Stimulated activated naive B cell treated with anti-CD40 and anti-IgM and Interleukin-4, amounts not matched to agents 10 μg/mL and 1 μg/mL and 100 μg/mL, for 72 hours (primary cell): ENCODE data around the gene ZNF792.

ENCODE experiments used
- ATAC-seq, 2 donors: fragments of 150-1000 bp; cut with Tn5 transposase; replicated peaks; 2 replicates each; pipeline ENCODE4 v1.10.0; 2021; ENCODE audit warnings: moderate library complexity in 1 of 2
- DNase-seq: peaks from one replicate; pipeline ENCODE4 v3.0.0; 2021
- H3K27ac Mint-ChIP-seq: one replicate; pipeline ENCODE4 v1.8.0; 2022; ENCODE audit warnings: mild to moderate bottlenecking, mixed read lengths
- H3K27me3 Mint-ChIP-seq, 2 donors: one replicate each; pipeline ENCODE4 v1.8.0; 2022; ENCODE audit warnings: mixed read lengths in 2 of 2
- H3K36me3 Mint-ChIP-seq, 2 donors: one replicate each; pipeline ENCODE4 v1.8.0; 2022; ENCODE audit warnings: mixed read lengths in 2 of 2, mild to moderate bottlenecking in 1 of 2
- H3K4me1 Mint-ChIP-seq, 2 donors: one replicate each; pipeline ENCODE4 v1.8.0; 2022; ENCODE audit warnings: mixed read lengths in 2 of 2, mild to moderate bottlenecking in 1 of 2
- H3K4me3 Mint-ChIP-seq, 2 donors: one replicate each; pipeline ENCODE4 v1.8.0; 2022; ENCODE audit warnings: mild to moderate bottlenecking in 2 of 2, mixed read lengths in 2 of 2, moderate library complexity in 1 of 2
- H3K9me3 Mint-ChIP-seq, 2 donors: one replicate each; pipeline ENCODE4 v1.8.0; 2022; ENCODE audit warnings: mixed read lengths in 2 of 2, mild to moderate bottlenecking in 1 of 2

The ZNF792 gene

DNA sequence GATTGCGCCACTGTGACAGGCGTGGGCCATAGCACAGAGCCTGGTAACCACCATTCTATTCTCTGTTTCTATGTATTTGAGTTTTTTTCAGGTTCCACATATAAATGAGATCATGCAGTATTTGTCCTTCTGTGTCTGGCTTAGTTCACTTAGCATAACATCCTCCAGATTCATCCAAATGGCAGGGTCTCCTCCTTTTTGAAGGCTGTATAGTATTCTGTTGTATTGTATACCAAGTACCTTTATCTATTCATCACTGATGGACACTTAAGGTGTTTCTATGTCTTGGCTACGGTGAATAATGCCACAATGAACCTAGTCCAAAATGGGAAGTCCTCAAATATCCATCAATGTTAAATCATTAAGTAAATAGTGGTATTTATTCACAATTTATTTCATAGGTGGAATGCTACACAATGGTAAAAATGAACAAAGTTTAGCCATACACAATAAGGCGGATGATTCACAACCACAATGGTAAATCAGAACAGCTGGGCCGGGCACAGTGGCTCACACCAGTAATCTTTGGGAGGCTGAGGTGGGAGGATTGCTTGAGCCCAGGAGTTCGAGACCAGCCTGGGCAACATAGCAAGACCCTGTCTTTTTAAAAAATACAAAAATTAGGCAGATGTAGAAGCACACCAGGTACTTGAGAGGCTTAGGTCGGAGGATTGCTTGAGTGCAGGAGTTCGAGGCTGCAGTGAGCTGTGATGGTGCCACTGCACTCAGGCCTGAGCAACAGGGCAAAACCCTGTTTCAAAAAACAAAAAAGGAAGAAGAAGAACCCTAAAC lies 27.7 kb upstream of the ZNF792 start:
- Mint-ChIP-seq H3K36me3 (peaks cover 0 to 9% of the 10 kb centered on the region in 2 donors), H3K4me3 (peak overlapping the region in 1 of 2 donors; percentile 33), H3K4me1 (peaks cover 28 to 45% of the 10 kb centered on the region in 2 donors), H3K27ac (peak overlapping the region; percentile 91), H3K9me3 (no peaks in the 10 kb centered on the region), H3K27me3 (peaks cover 0 to 4% of the 10 kb centered on the region in 2 donors)
- DNase-seq (no peak), ATAC-seq (no peak)

DNA sequence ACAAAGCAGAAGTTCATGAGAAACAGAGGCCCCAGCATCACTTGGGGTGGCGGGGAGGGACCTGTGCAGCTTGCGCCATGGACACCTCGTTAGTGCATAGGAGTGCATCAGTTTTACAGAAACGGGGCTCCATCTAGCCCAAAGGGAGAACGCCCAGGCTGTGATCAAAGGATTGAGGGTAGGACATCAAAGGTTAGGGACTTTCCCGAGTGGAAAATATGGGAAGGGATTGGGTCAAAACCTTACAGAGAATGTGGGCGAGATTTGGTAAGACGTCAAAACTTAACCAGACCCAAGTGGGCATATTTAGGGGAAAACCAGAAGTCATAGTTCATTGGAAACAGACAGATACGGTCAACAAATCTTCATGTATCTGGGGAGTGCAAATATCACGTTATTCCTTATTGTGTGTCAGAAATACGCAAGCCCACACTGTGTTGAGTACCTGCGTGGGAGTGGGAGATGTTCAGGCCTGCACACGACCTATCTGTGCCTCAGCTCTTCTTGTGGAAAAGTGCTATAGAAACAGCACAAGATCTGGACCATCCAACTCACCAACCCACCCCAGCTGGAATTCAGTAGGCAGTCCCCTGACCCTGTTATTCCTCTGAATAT lies 26.7 kb upstream of the ZNF792 start:
- Mint-ChIP-seq H3K36me3 (peaks cover 0 to 9% of the 10 kb centered on the region in 2 donors), H3K4me3 (peak overlapping the region; percentile 14 to 35)
- DNase-seq = peak; percentile 79

DNA sequence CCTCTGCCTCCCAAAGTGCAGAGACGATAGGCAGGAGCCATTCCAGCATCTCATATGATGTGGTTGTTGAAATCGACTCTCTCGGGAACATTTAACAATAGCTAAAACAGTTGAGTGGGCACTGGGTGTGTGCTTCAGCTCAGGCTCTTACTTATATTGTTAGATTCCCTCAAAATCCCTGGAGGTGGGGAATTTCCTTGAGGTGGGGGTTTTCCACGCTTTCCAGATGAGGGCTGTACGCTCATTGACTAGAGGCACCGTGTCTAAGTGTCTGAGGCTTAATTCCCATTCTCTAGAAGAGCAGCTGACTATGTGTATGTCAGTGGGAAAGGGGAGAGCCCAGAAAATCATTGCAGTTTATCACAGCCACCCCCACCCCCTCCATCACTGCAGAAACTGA lies 25.3 kb upstream of the ZNF792 start:
- Mint-ChIP-seq H3K36me3 (peaks cover 4 to 11% of the 10 kb centered on the region in 2 donors), H3K4me1 (peaks cover 36 to 52% of the 10 kb centered on the region in 2 donors), H3K27me3 (peaks cover 0 to 4% of the 10 kb centered on the region in 2 donors), H3K9me3 (peaks cover 2 to 3% of the 10 kb centered on the region in 2 donors), H3K27ac (peak overlapping the region; percentile 92), H3K4me3 (peak overlapping the region; percentile 11 to 39)
- ATAC-seq = peak; percentile 28 to 36
- peak; percentile 59 for DNase-seq

More for the DNA sequence above, 26.7 kb upstream of the ZNF792 start:
- H3K9me3 Mint-ChIP-seq = no peaks in the 10 kb centered on the region
- H3K27me3 Mint-ChIP-seq = peaks cover 0 to 4% of the 10 kb centered on the region in 2 donors
- ATAC-seq = peak; percentile 76 to 82
- peaks cover 30 to 45% of the 10 kb centered on the region in 2 donors for H3K4me1 Mint-ChIP-seq
- H3K27ac Mint-ChIP-seq = peak overlapping the region; percentile 91

DNA sequence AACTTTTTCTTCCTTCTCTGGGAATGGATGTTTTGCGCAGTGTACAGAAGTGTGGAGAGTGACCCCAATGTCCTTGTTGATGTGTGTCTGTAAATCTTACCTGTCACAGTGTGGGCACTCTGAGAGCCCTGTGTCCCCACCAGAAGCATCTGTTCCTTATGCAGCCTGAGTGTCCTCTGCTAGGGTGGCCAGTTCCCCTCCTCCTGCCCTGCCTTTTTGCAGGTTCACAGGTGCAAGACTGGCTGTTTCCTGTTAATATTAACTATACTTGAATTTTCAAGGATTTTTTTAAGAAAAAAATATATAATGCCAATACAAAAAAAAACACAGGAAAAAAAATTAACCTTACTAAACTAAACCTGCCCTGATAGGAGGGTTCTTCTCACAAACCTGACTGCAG lies 24.1 kb upstream of the ZNF792 start:
- Mint-ChIP-seq H3K9me3 (peaks cover 3 to 4% of the 10 kb centered on the region in 2 donors), H3K4me3 (no peak overlapping the region), H3K27ac (peak overlapping the region; percentile 20), H3K36me3 (peaks cover 4 to 7% of the 10 kb centered on the region in 2 donors), H3K4me1 (peaks cover 38 to 54% of the 10 kb centered on the region in 2 donors), H3K27me3 (no peaks in the 10 kb centered on the region)
- DNase-seq (no peak), ATAC-seq (no peak)

DNA sequence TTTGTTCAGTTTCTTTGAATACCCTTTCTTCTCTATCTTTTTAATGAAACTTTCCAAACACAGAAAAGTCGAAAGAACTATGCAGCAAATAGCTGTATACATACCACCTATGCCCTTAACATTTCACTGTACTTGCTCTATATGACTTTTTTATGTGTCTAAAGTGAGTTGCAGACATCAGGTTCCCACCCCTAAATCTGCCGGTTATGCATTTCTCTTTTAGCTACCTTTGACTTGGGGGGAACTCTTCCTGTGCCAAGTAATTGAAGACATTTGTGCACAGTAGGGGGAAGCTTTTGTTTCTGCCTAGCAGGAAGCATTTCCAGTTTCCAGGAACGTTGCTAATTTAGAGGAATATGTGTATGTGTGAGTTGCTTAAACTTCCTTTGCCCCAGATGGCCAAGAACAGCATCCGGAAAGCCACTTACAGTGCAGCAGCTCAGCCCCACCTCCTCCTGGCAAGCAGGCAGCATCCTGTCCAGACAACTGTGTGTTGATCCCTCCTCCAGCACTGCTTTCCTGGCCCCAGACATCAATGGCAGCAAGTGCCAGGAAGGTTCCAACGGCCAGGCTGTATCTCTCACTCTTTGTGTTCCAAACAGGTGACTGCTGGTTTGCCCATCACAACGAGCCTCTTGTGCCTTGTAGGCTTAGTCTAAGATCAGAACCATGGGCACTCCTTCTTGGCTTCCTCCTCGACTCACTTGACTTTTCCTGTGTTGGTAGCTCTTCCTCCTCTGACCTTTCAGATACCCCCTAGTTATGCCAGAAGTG lies 21.4 kb upstream of the ZNF792 start:
- DNase-seq (no peak), ATAC-seq (no peak)
- H3K36me3 Mint-ChIP-seq = peaks cover 4 to 5% of the 10 kb centered on the region in 2 donors
- peaks cover 31 to 39% of the 10 kb centered on the region in 2 donors for H3K4me1 Mint-ChIP-seq
- peaks cover 3 to 4% of the 10 kb centered on the region in 2 donors for H3K9me3 Mint-ChIP-seq
- no peaks in the 10 kb centered on the region for H3K27me3 Mint-ChIP-seq
- peak overlapping the region; percentile 14 to 68 for H3K4me3 Mint-ChIP-seq
- peak overlapping the region; percentile 33 for H3K27ac Mint-ChIP-seq

DNA sequence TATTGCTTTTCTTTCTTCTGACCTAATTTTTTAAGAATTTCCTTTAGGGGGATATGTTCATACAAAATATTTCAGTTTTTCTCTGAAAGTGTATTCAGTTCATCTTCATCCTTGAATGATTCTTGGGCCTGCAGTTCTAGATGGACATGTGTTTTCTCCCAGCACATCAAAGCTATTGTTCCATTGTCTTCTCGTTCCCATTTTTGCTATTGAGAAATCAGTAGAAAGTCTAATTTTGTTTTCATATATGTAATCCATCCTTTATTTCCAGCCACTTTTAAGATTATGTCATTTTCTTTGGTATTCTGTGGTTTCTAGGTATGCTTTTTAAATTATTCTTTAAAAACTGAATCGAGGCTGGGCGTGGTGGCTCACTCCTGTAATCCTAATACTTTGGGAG lies 20.3 kb upstream of the ZNF792 start:
- DNase-seq = no peak
- peaks cover 24 to 31% of the 10 kb centered on the region in 2 donors for H3K4me1 Mint-ChIP-seq
- H3K9me3 Mint-ChIP-seq = peaks cover 3 to 4% of the 10 kb centered on the region in 2 donors
- H3K27ac Mint-ChIP-seq = peak overlapping the region; percentile 34
- H3K36me3 Mint-ChIP-seq = peaks cover 4 to 5% of the 10 kb centered on the region in 2 donors
- no peak overlapping the region for H3K4me3 Mint-ChIP-seq
- no peak for ATAC-seq
- H3K27me3 Mint-ChIP-seq = peaks cover 3 to 5% of the 10 kb centered on the region in 2 donors

DNA sequence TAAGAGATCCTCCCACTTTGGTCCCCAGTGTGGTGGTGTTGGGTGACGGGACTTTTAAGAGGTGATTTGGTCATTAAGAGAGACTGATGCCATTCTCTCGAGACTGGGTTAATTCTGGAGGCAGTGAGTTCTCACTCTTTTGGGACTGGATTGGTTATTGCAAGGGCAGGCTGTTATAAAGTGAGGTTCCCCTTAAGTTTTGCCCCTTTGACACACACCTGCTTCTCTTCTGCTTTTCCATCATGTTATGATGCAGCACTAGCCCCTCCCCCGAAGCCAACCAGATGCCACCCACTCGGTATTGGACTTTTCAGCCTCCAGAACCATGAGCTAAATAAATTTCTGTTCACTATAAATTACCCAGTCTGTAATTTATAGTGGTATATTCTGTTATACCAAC lies 19.8 kb upstream of the ZNF792 start:
- peaks cover 4 to 5% of the 10 kb centered on the region in 2 donors for H3K36me3 Mint-ChIP-seq
- peaks cover 20 to 26% of the 10 kb centered on the region in 2 donors for H3K4me1 Mint-ChIP-seq
- peaks cover 3 to 4% of the 10 kb centered on the region in 2 donors for H3K9me3 Mint-ChIP-seq
- peaks cover 7 to 8% of the 10 kb centered on the region in 2 donors for H3K27me3 Mint-ChIP-seq
- H3K27ac Mint-ChIP-seq = no peak overlapping the region
- ATAC-seq (peak; percentile 67 to 71), DNase-seq (no peak)
- no peak overlapping the region for H3K4me3 Mint-ChIP-seq

DNA sequence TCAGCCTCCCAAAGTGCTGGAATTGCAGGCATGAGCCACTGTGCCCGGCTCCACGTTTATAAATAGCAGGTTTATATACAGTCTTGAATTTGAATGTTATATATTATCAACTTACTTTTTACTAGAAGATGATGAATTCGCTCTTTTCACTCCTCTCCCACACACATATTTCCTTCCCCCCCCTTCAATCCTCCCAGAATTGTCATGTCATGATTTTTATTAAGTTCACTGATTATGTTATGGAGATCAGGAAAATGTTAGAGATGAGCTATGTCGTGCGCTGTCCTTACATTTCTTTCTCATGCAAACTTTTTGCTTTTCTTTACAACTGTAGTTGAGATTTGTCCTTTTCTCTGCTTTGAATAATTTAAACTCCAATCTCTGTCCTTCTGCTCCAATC lies 18.2 kb upstream of the ZNF792 start:
- peaks cover 16 to 19% of the 10 kb centered on the region in 2 donors for H3K4me1 Mint-ChIP-seq

DNA sequence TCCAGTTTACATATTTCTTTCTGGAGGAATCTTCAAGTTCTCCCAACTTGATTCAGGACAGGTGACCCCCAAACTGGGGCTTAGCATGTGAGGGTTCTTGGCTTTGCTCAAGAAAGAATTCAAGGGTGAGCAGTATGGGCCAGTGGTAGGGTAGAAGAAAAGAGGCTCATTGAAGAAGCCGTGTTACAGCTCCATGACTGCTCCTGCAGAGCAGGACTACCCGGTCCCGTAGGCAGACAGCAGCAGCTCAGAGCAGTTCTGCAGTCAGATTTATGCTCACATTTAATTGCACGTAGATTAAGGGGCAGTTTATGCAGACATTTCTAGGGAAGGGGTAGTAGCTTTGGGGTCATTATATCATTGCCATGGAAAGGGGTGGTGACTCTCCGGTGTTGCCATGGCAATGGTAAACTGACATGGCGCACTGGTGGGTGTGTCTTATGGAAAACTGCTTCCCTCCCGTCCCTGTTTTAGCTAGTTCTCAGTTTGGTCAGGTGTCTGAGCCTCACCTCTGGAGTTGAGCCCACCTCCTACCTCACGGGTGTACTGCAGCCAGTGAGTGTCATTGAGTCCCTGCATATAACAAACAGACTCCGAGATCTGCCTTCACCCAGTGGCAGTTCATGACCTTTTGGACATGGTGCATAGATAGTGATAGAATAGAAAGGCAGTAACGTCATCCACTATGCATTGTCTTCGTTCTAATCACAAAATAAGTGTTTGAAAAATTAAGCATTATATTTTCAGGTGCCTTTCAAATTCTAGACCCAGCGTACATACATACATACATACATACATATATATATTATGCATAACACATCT lies 16.0 kb upstream of the ZNF792 start:
- Mint-ChIP-seq H3K27me3 (peaks cover 7 to 12% of the 10 kb centered on the region in 2 donors), H3K27ac (no peak overlapping the region), H3K9me3 (peaks cover 7 to 8% of the 10 kb centered on the region in 2 donors), H3K36me3 (peaks cover 2 to 9% of the 10 kb centered on the region in 2 donors), H3K4me1 (peaks cover 11 to 12% of the 10 kb centered on the region in 2 donors), H3K4me3 (no peak overlapping the region)
- DNase-seq = no peak
- ATAC-seq = no peak

More for the DNA sequence above, 18.2 kb upstream of the ZNF792 start:
- Mint-ChIP-seq H3K27me3 (peaks cover 7 to 8% of the 10 kb centered on the region in 2 donors), H3K36me3 (peaks cover 2 to 4% of the 10 kb centered on the region in 2 donors), H3K27ac (no peak overlapping the region), H3K9me3 (peaks cover 3 to 4% of the 10 kb centered on the region in 2 donors), H3K4me3 (no peak overlapping the region)
- ATAC-seq (no peak), DNase-seq (no peak)

DNA sequence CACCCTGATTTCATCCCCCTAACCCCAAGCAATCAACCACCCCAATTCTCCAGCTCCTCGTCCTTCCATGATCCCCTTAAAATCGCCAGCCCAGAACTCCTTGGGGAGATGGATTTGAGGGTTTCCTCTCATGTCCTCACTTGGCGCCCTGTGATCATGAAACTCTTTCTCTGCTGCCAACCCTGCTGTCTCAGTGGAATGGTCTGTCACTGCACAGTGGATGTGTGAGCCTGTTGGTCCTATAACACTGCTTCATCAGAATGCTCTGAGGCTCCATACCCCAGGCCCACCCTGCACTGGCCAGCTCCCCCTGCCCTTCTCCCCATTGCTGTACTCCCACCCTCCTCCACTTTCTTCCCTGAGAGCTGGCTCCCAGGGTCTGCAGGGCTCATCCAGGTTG lies 12.6 kb upstream of the ZNF792 start:
- Mint-ChIP-seq H3K36me3 (peaks cover 2 to 9% of the 10 kb centered on the region in 2 donors), H3K9me3 (peaks cover 5 to 8% of the 10 kb centered on the region in 2 donors), H3K27ac (no peak overlapping the region), H3K4me3 (no peak overlapping the region), H3K4me1 (peaks cover 20 to 25% of the 10 kb centered on the region in 2 donors), H3K27me3 (peaks cover 7 to 12% of the 10 kb centered on the region in 2 donors)
- DNase-seq (no peak), ATAC-seq (no peak)

DNA sequence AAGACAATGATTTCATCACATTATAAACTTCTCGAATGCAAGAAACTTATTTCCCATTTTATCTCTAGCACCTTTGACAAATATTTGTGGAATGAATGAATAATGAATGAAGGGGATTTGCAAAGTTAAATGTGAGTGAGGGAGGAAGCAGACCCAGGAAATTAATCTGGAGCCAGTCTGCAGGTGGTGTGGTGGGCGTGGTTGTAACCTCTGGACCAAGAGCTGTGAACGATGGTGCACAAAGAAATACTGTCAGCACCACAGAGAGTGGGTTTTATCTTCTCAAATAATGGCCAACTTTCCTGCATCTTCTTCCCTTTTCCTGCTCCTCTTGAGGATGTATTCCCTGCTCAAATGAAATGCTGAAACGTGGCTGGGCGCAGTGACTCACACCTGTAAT lies 11.0 kb upstream of the ZNF792 start:
- no peak overlapping the region for H3K27ac Mint-ChIP-seq
- peaks cover 20 to 25% of the 10 kb centered on the region in 2 donors for H3K4me1 Mint-ChIP-seq
- DNase-seq (no peak), ATAC-seq (no peak)
- H3K27me3 Mint-ChIP-seq = peaks cover 7 to 12% of the 10 kb centered on the region in 2 donors
- H3K36me3 Mint-ChIP-seq = peaks cover 2 to 9% of the 10 kb centered on the region in 2 donors
- H3K4me3 Mint-ChIP-seq = no peak overlapping the region
- peaks cover 5 to 8% of the 10 kb centered on the region in 2 donors for H3K9me3 Mint-ChIP-seq

DNA sequence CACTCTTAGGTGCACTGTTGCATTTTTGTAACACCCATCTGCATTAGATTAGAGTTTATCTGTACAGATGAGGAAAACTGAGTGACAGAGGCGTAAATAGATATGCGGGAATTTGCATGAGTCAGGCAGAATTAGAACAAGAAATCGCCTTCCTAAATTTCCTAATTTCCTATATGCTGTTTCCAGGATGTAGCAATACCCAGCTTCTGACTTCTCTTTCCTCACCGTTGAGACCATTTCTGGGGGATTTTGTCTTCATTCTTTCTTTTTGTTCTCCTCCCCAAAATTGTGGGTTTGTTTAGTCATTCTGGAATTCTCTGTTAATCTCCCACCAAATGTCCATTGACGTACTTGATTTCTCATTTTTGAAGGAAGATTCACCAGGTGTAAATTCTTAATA lies 10.6 kb upstream of the ZNF792 start:
- H3K9me3 Mint-ChIP-seq = peaks cover 5 to 8% of the 10 kb centered on the region in 2 donors
- no peak overlapping the region for H3K4me3 Mint-ChIP-seq
- H3K27me3 Mint-ChIP-seq = peaks cover 7 to 11% of the 10 kb centered on the region in 2 donors
- H3K27ac Mint-ChIP-seq = no peak overlapping the region
- H3K4me1 Mint-ChIP-seq = peaks cover 20 to 25% of the 10 kb centered on the region in 2 donors
- ATAC-seq = no peak
- DNase-seq = no peak
- peaks cover 2 to 11% of the 10 kb centered on the region in 2 donors for H3K36me3 Mint-ChIP-seq

DNA sequence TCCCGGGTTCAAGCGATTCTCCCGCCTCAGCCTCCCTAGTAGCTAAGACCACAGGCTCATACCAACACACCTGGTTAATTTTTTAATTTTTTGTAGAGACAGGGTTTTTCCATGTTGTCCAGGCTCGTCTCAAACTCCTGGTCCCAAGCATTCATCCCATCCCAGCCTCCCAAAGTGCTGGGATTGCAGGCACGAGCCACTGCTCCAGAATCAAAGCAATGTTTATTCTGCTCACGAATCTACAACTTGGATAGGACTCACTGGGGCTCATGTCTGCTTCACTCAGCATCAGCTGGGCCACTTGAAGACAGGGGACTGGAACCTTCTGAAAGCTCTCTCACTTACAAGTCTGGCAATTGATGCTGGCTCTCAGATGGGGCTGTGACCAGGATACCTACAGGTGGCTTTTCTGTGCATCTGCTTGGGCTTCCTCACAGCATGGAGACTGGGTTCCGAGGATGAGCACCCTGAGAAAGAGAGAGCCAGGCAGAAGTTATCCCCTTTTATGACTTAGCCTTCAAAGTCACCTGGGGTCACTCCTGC lies 8.2 kb upstream of the ZNF792 start:
- peaks cover 14 to 16% of the 10 kb centered on the region in 2 donors for H3K9me3 Mint-ChIP-seq
- H3K4me3 Mint-ChIP-seq = no peak overlapping the region
- peaks cover 4 to 12% of the 10 kb centered on the region in 2 donors for H3K36me3 Mint-ChIP-seq
- H3K27me3 Mint-ChIP-seq = peaks cover 0 to 9% of the 10 kb centered on the region in 2 donors
- no peak for ATAC-seq
- no peak for DNase-seq
- peak overlapping the region; percentile 42 for H3K27ac Mint-ChIP-seq
- peaks cover 20 to 25% of the 10 kb centered on the region in 2 donors for H3K4me1 Mint-ChIP-seq
